ENCODE results near the gene FHOD3. TPM values are rescaled to one million over a fixed set of nuclear protein-coding genes. Genes with fewer than 3 reads are reported as not detected.

Gene FHOD3
- total RNA-seq, 1 donor from 2014 or later = 16.3 TPM

DNA sequence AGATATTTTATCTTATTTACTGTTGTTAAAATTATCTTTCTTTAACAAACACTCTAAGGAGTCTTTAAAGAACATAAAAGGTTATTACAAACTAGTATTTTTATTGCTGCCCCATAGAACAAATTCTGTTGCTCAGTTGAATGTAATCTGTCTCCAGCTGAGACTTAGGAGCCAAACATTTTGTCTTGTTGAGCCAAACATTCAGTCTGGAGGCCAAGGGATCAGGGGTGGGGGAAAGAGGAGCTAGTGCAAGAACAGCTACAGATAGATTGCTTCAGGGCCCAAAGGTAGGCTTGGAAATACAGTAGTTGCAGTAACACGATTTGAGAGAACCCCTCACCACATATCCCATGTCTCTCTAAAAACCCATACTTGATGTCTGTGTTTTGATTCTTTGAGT is 480.1 kb downstream of the FHOD3 start:
- H3K4me1 Mint-ChIP-seq = peaks cover 2% of the 10 kb centered on the region
- H3K9me3 Mint-ChIP-seq = no peaks in the 10 kb centered on the region
- H3K27ac Mint-ChIP-seq = no peak overlapping the region
- peaks cover 6% of the 10 kb centered on the region for H3K36me3 Mint-ChIP-seq
- TF ChIP-seq, protein P1, sequence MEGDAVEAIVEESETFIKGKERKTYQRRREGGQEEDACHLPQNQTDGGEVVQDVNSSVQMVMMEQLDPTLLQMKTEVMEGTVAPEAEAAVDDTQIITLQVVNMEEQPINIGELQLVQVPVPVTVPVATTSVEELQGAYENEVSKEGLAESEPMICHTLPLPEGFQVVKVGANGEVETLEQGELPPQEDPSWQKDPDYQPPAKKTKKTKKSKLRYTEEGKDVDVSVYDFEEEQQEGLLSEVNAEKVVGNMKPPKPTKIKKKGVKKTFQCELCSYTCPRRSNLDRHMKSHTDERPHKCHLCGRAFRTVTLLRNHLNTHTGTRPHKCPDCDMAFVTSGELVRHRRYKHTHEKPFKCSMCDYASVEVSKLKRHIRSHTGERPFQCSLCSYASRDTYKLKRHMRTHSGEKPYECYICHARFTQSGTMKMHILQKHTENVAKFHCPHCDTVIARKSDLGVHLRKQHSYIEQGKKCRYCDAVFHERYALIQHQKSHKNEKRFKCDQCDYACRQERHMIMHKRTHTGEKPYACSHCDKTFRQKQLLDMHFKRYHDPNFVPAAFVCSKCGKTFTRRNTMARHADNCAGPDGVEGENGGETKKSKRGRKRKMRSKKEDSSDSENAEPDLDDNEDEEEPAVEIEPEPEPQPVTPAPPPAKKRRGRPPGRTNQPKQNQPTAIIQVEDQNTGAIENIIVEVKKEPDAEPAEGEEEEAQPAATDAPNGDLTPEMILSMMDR (IDR thresholded peaks at IDR 0.05; ENCODE audit: unreplicated experiment) = no peak
- peaks cover 4% of the 10 kb centered on the region for H3K27me3 Mint-ChIP-seq (ENCODE audit: low read depth)
- no peak for DNase-seq (ENCODE audit: low spot score in 2 of 2, unreplicated experiment in 2 of 2)
- no peak overlapping the region for H3K4me3 Mint-ChIP-seq

DNA sequence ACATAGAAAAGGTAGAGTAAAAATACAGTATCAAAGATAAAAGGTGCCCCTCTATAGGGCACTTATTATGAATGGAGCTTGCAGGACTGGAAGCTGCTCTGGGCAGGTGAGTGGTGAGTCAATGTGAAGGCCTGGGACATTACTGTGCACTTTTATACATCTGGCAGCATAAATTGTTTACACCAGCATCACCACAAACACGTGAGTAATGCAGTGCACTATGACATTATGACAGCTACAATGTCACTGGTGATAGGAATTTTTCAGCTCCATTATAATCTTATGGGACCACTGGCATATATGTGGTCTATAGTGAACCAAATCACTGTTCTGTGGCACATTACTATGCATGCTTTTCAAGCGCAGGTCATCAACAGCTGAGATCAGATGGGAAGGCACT is 483.2 kb downstream of the FHOD3 start:
- no peaks in the 10 kb centered on the region for H3K4me1 Mint-ChIP-seq
- no peaks in the 10 kb centered on the region for H3K9me3 Mint-ChIP-seq
- TF ChIP-seq, protein P1 (IDR thresholded peaks at IDR 0.05; ENCODE audit: unreplicated experiment) = no peak
- H3K36me3 Mint-ChIP-seq = peaks cover 12% of the 10 kb centered on the region
- no peaks in the 10 kb centered on the region for H3K27me3 Mint-ChIP-seq (ENCODE audit: low read depth)
- no peak overlapping the region for H3K27ac Mint-ChIP-seq
- no peak overlapping the region for H3K4me3 Mint-ChIP-seq
- DNase-seq (ENCODE audit: low spot score in 2 of 2, unreplicated experiment in 2 of 2) = no peak

DNA sequence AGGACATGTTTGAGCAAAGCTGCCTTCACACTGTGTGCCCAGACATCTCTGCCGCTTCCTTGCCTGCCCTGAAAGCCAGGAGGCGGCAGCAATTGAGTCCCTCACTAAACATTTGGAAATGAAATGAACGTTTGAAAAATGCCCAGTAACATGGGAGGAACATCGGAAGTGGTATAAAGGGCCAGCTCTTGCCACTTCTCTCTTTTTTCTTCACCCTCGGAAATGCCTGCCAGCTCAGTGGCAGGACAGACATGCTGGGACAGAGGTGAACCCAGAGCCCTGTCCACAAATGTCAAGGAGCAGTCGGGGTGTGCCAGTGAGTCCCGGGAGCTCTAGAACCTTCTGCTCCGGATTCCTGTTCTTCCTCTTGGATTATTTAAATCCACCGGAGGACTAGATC is 485.2 kb downstream of the FHOD3 start:
- no peak overlapping the region for H3K27ac Mint-ChIP-seq
- TF ChIP-seq, protein P1 (IDR thresholded peaks at IDR 0.05; ENCODE audit: unreplicated experiment) = no peak

DNA sequence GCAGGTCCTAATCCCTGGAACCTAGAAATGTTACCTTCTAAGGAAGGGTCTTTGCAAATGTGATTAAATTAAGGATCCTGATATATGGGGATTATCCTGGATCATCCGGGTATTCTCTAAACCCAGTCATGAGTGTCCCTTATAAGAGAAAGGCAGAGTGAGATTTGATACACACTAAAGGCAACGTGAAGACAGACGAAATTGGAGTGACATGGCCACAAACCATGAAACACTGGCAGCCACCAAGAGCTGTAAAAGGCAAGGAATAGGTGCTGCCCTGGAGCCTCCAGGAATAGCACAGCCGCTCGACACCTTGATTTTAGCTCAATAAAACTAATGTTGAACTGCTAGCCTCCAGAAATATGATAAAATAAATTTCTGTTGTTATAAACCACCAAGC is 486.3 kb downstream of the FHOD3 start:
- no peak for DNase-seq (ENCODE audit: low spot score in 2 of 2, unreplicated experiment in 2 of 2)
- Mint-ChIP-seq H3K9me3 (no peaks in the 10 kb centered on the region), H3K27ac (no peak overlapping the region), H3K27me3 (ENCODE audit: low read depth) (no peaks in the 10 kb centered on the region), H3K36me3 (peaks cover 14% of the 10 kb centered on the region), H3K4me1 (peaks cover 4% of the 10 kb centered on the region), H3K4me3 (no peak overlapping the region)
- TF ChIP-seq, protein P1 (IDR thresholded peaks at IDR 0.05; ENCODE audit: unreplicated experiment) = no peak

More for the DNA sequence above, 485.2 kb downstream of the FHOD3 start:
- Mint-ChIP-seq H3K27me3 (ENCODE audit: low read depth) (no peaks in the 10 kb centered on the region), H3K9me3 (no peaks in the 10 kb centered on the region), H3K36me3 (peaks cover 15% of the 10 kb centered on the region), H3K4me3 (no peak overlapping the region), H3K4me1 (peaks cover 4% of the 10 kb centered on the region)
- no peak for DNase-seq (ENCODE audit: low spot score in 2 of 2, unreplicated experiment in 2 of 2)

DNA sequence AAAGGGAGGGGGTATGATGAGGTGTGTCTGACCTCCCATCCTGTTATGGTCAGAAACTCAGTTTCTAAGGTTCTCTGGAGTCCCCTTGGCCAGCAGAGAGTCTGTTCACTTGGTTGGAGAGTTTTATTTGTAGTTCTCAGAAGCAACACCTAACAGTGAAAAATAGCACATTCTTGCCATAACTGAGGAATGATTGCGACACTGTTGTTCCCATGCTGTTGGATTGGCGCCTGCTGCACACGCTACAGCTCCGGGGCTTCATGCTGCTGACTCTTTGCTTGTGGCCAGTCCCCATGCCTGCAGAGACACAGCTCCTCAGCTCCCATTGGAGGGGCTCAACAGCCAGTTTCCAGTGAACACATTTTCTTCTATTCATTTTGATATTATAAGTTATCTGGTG is 489.2 kb downstream of the FHOD3 start:
- no peak for DNase-seq (ENCODE audit: low spot score in 2 of 2, unreplicated experiment in 2 of 2)
- Mint-ChIP-seq H3K4me1 (peaks cover 4% of the 10 kb centered on the region), H3K36me3 (peaks cover 33% of the 10 kb centered on the region), H3K27ac (no peak overlapping the region), H3K9me3 (peaks cover 14% of the 10 kb centered on the region), H3K4me3 (no peak overlapping the region), H3K27me3 (ENCODE audit: low read depth) (no peaks in the 10 kb centered on the region)
- TF ChIP-seq, protein P1 (IDR thresholded peaks at IDR 0.05; ENCODE audit: unreplicated experiment) = no peak
